SK-N-SH treated with all-trans-retinoic acid at 6 μM for 48 hours (cell line): ENCODE results near the gene CTDSP2.

Experiments used
- ARNTL ChIP-seq: fragments of 450-650 bp; formaldehyde crosslinking; IDR thresholded peaks from 2 replicates; pipeline ENCODE4 v1.5.0; 2020; ENCODE audit warnings: low read depth, mild to moderate bottlenecking, moderate library complexity, borderline replicate concordance
- CREB5 ChIP-seq: fragments of 250-450 bp; sonication (Bioruptor Pico); IDR thresholded peaks from 2 replicates; pipeline ENCODE4 v1.5.1; 2020; ENCODE audit warnings: low read depth, mild to moderate bottlenecking, moderate library complexity
- CSDC2 ChIP-seq: fragments of 250-450 bp; sonication (Bioruptor Pico); IDR thresholded peaks from 2 replicates; pipeline ENCODE4 v1.5.0; 2020; ENCODE audit warnings: mild to moderate bottlenecking, moderate library complexity
- PATZ1 ChIP-seq: fragments of 250-450 bp; sonication (Bioruptor Pico); IDR thresholded peaks from 2 replicates; pipeline ENCODE4 v1.8.0; 2020; ENCODE audit warnings: mild to moderate bottlenecking, moderate library complexity, borderline replicate concordance
- RARB ChIP-seq: fragments of 250-450 bp; sonication (Bioruptor Pico); IDR thresholded peaks from 2 replicates; pipeline ENCODE4 v1.8.0; 2021; ENCODE audit warnings: mild to moderate bottlenecking, moderate library complexity
- SNAI2 ChIP-seq: fragments of 250-450 bp; sonication (Bioruptor Pico); IDR thresholded peaks from 2 replicates; pipeline ENCODE4 v1.5.0; 2020; ENCODE audit warnings: mild to moderate bottlenecking, moderate library complexity
- TSHZ2 ChIP-seq: fragments of 250-450 bp; sonication (Bioruptor Pico); IDR thresholded peaks from 2 replicates; pipeline ENCODE4 v1.5.0; 2020; ENCODE audit warnings: mild to moderate bottlenecking, moderate library complexity
- ZC3H10 ChIP-seq: fragments of 250-450 bp; sonication (Bioruptor Pico); IDR thresholded peaks from 2 replicates; pipeline ENCODE4 v1.5.1; 2021; ENCODE audit warnings: mild to moderate bottlenecking, moderate library complexity
- ZFP3 ChIP-seq: fragments of 250-450 bp; sonication (Bioruptor Pico); IDR thresholded peaks from 2 replicates; pipeline ENCODE4 v1.5.0; 2020; ENCODE audit warnings: mild to moderate bottlenecking, moderate library complexity
- ZNF565 ChIP-seq: fragments of 450-650 bp; formaldehyde crosslinking; conservative IDR thresholded peaks from 2 replicates; pipeline ENCODE4 v1.5.0; 2020; ENCODE audit warnings: low read depth, mild to moderate bottlenecking, moderate library complexity

GRCh38 chr12:57770734-57771133 is 75.8 kb downstream of the CTDSP2 start:
- TF ChIP-seq ZFP3 = no peak
- TF ChIP-seq SNAI2 (CRISPR knock-in tag) = no peak
- no peak for TF ChIP-seq ZC3H10
- TF ChIP-seq ZNF565 (CRISPR knock-in tag) = no peak
- TF ChIP-seq RARB = no peak
- no peak for TF ChIP-seq CREB5
- no peak for TF ChIP-seq PATZ1
- no peak for TF ChIP-seq CSDC2 (CRISPR knock-in tag)
- no peak for TF ChIP-seq ARNTL
- no peak for TF ChIP-seq TSHZ2 (CRISPR knock-in tag)
